ENCODE data around the gene FAM78A. TPM values are rescaled to one million over a fixed set of nuclear protein-coding genes. Genes with fewer than 3 reads are reported as not detected.

Gene FAM78A
- polyA plus RNA-seq, 3 donors: 6.4 to 40.6 (median 7.2) TPM

DNA sequence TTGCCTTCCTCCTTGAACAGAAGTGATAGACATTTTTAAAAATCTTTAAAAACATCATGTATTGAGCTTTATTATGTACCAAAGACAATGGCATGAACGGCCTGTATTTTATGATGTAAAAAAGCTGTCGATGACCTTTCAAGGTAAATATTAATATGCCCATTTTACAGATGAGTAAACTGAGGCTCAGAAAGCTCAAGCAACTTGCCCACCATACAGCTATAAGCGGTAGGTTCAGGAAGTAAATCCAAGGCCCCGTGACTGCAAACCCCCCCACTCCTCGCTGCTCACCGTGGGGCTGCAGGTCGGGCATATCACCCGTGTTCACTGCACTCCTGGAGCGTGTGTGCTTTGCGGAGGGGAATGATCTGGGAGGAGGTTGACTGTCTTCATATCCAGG, 16.6 kb upstream of the FAM78A start:
- intact Hi-C loops (cut with micrococcal nuclease): no loop called here
- no peaks in the 10 kb centered on the region for H3K36me3 Mint-ChIP-seq
- no peaks in the 10 kb centered on the region for H3K9me3 Mint-ChIP-seq
- H2AFZ ChIP-seq (ENCODE audit: insufficient read depth, low read depth, low read length, poor library complexity, severe bottlenecking): no peak overlapping the region
- H3K27me3 ChIP-seq (ENCODE audit: control insufficient read depth in 2 of 2, insufficient read depth in 2 of 2, low read length in 2 of 2): no peaks in the 10 kb centered on the region
- DNase-seq: no peak
- no peak overlapping the region for H3K4me3 Mint-ChIP-seq
- no peak overlapping the region for H3K9ac ChIP-seq (ENCODE audit: insufficient read depth, low read length, poor library complexity, severe bottlenecking)
- no peak overlapping the region for H3K4me3 ChIP-seq (replicated peaks in 1 of 3; ENCODE audit: low read depth in 2 of 3, low read length in 3 of 3)
- H3K4me1 Mint-ChIP-seq: peaks cover 5% of the 10 kb centered on the region
- TF ChIP-seq, protein P1, sequence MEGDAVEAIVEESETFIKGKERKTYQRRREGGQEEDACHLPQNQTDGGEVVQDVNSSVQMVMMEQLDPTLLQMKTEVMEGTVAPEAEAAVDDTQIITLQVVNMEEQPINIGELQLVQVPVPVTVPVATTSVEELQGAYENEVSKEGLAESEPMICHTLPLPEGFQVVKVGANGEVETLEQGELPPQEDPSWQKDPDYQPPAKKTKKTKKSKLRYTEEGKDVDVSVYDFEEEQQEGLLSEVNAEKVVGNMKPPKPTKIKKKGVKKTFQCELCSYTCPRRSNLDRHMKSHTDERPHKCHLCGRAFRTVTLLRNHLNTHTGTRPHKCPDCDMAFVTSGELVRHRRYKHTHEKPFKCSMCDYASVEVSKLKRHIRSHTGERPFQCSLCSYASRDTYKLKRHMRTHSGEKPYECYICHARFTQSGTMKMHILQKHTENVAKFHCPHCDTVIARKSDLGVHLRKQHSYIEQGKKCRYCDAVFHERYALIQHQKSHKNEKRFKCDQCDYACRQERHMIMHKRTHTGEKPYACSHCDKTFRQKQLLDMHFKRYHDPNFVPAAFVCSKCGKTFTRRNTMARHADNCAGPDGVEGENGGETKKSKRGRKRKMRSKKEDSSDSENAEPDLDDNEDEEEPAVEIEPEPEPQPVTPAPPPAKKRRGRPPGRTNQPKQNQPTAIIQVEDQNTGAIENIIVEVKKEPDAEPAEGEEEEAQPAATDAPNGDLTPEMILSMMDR (IDR thresholded peaks at IDR 0.05): no peak
- peaks cover 1 to 3% (median 2%) of the 10 kb centered on the region in 3 donors for H3K27me3 Mint-ChIP-seq (ENCODE audit: low read depth in 3 of 3)
- peaks cover 8% of the 10 kb centered on the region in 2 donors for H3K4me1 ChIP-seq (ENCODE audit: control insufficient read depth in 1 of 2, insufficient read depth in 2 of 2, low read length in 2 of 2)
- H3K79me2 ChIP-seq (ENCODE audit: insufficient read depth, low read length): no peaks in the 10 kb centered on the region
- 100% methylated on average over 5 of the region's 10 CpGs for WGBS (ENCODE audit: insufficient coverage)
- no peak overlapping the region for H3K27ac ChIP-seq (ENCODE audit: low read depth in 1 of 2, low read length in 2 of 2)
- H4K20me1 ChIP-seq (ENCODE audit: insufficient read depth, low read length): no peaks in the 10 kb centered on the region
- H3K27ac Mint-ChIP-seq: no peak overlapping the region
- no peaks in the 10 kb centered on the region for H3K36me3 ChIP-seq (replicated peaks in 1 of 2; ENCODE audit: control insufficient read depth in 1 of 2, insufficient read depth in 2 of 2, low read length in 2 of 2)
- H3K4me2 ChIP-seq (replicated peaks; ENCODE audit: extremely low read depth, low read length, poor library complexity, severe bottlenecking): no peak overlapping the region
- no peaks in the 10 kb centered on the region for H3K9me3 ChIP-seq (replicated peaks in 1 of 2; ENCODE audit: control insufficient read depth in 1 of 2, insufficient read depth in 1 of 2, low read length in 2 of 2)

DNA sequence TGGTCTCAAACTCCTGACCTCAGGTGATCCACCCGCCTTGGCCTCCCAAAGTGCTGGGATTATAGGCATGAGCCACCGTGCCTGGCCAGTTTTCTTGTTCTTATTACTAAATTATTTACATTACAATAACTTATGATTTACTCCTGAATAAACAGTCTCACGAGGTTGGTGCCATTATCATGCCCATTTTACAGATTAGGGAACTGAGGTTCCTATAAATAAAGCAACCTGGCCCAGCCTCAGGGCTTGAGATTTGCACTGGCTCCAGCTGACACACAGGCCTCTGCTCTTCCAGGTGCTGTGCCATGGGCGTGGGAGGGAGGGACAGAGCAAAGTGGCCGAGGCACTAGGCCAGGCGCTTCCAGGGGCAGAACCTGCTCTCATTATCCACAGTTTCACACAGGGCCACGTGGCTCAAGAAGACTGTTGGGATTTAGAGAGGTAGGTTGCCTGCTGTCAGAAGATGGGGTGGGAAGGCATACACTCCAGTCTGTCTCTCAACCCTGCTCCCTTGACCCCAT, 15.5 kb upstream of the FAM78A start:
- H3K79me2 ChIP-seq (ENCODE audit: insufficient read depth, low read length): no peaks in the 10 kb centered on the region
- peaks cover 8% of the 10 kb centered on the region in 2 donors for H3K4me1 ChIP-seq (ENCODE audit: control insufficient read depth in 1 of 2, insufficient read depth in 2 of 2, low read length in 2 of 2)
- no peaks in the 10 kb centered on the region for H3K27me3 ChIP-seq (ENCODE audit: control insufficient read depth in 2 of 2, insufficient read depth in 2 of 2, low read length in 2 of 2)
- peaks cover 1 to 3% (median 2%) of the 10 kb centered on the region in 3 donors for H3K27me3 Mint-ChIP-seq (ENCODE audit: low read depth in 3 of 3)
- H3K36me3 ChIP-seq (replicated peaks in 1 of 2; ENCODE audit: control insufficient read depth in 1 of 2, insufficient read depth in 2 of 2, low read length in 2 of 2): no peaks in the 10 kb centered on the region
- intact Hi-C loops (cut with micrococcal nuclease): no loop called here
- no peaks in the 10 kb centered on the region for H3K36me3 Mint-ChIP-seq
- no peaks in the 10 kb centered on the region for H4K20me1 ChIP-seq (ENCODE audit: insufficient read depth, low read length)
- H3K27ac Mint-ChIP-seq: peak overlapping the region in 1 of 7 donors; percentile 37
- peaks cover 5% of the 10 kb centered on the region for H3K4me1 Mint-ChIP-seq
- no peaks in the 10 kb centered on the region for H3K9me3 ChIP-seq (replicated peaks in 1 of 2; ENCODE audit: control insufficient read depth in 1 of 2, insufficient read depth in 1 of 2, low read length in 2 of 2)
- H2AFZ ChIP-seq (ENCODE audit: insufficient read depth, low read depth, low read length, poor library complexity, severe bottlenecking): no peak overlapping the region
- no peak overlapping the region for H3K4me3 ChIP-seq (replicated peaks in 1 of 3; ENCODE audit: low read depth in 2 of 3, low read length in 3 of 3)
- no peaks in the 10 kb centered on the region for H3K9me3 Mint-ChIP-seq
- H3K4me2 ChIP-seq (replicated peaks; ENCODE audit: extremely low read depth, low read length, poor library complexity, severe bottlenecking): no peak overlapping the region
- TF ChIP-seq, protein P1 (IDR thresholded peaks at IDR 0.05): no peak
- no peak for DNase-seq
- no peak overlapping the region for H3K4me3 Mint-ChIP-seq
- H3K9ac ChIP-seq (ENCODE audit: insufficient read depth, low read length, poor library complexity, severe bottlenecking): no peak overlapping the region
- WGBS (ENCODE audit: insufficient coverage): 95% methylated on average over 3 of the region's 7 CpGs
- no peak overlapping the region for H3K27ac ChIP-seq (ENCODE audit: low read depth in 1 of 2, low read length in 2 of 2)
